Activated naive CD8-positive, alpha-beta T cell treated with anti-CD3 and anti-CD28 coated beads, Interleukin-2, amount 10 ng/mL, durations not matched to agents 7 days and 5 days (primary cell): ENCODE measurements around the gene ABCG5. TPM values are rescaled to one million over a fixed set of nuclear protein-coding genes. Genes with fewer than 3 reads are reported as not detected.

ENCODE experiments used
- ATAC-seq: fragments of 150-1000 bp; cut with Tn5 transposase; one replicate; pipeline ENCODE4 v1.10.0; 2021; ENCODE audit warnings: low read depth, moderate library complexity
- POLR2A ChIA-PET: fragments of 350-600 bp; sonication (Branson Sonifier 250); formaldehyde crosslinking; loops from one replicate; lab custom pipeline; 2021; ENCODE audit warnings: antibody characterized with exemption; lab: Charles Lee
- DNase-seq: peaks from one replicate; pipeline ENCODE4 v3.0.0; 2021
- H3K27ac Mint-ChIP-seq: one replicate; pipeline ENCODE4 v1.8.0; 2022; ENCODE audit warnings: mild to moderate bottlenecking, mixed read lengths
- H3K27me3 Mint-ChIP-seq: one replicate; pipeline ENCODE4 v1.8.0; 2022; ENCODE audit warnings: mild to moderate bottlenecking, moderate library complexity, mixed read lengths
- H3K36me3 Mint-ChIP-seq: one replicate; pipeline ENCODE4 v1.8.0; 2021; ENCODE audit warnings: mild to moderate bottlenecking, mixed read lengths
- H3K4me1 Mint-ChIP-seq: one replicate; pipeline ENCODE4 v1.8.0; 2021; ENCODE audit warnings: mixed read lengths
- H3K4me3 Mint-ChIP-seq: one replicate; pipeline ENCODE4 v1.8.0; 2022; ENCODE audit warnings: mild to moderate bottlenecking, moderate library complexity, mixed read lengths
- H3K9me3 Mint-ChIP-seq: one replicate; pipeline ENCODE4 v1.8.0; 2021; ENCODE audit warnings: mixed read lengths
- total RNA-seq, 2 experiments: library from RNA; stranded (reverse); gene quantifications; one replicate each; pipeline ENCODE4 v1.2.3, GENCODE V29; 2021

The ABCG5 gene
- total RNA-seq, 2 experiments from 2014 or later, result not detected

DNA sequence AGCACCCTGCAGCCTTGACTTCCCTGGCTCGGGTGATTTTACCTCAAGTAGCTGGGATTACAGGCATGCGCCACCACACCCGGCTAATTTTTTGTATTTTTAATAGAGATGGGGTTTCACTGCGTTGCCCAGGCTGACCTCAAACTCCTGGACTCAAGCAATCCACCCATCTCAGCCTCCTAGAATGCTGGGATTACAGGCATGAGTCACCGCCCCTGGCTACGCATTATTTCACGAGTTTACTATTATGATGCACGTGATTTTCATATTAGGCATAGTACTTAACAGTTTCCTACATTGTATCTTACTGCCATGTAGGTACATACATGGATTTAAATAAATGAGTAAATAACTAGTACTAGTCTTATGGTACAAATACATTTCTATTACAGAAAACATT, 60.4 kb downstream of the ABCG5 start:
- Mint-ChIP-seq H3K9me3 (no peaks in the 10 kb centered on the region), H3K4me1 (peaks cover 7% of the 10 kb centered on the region), H3K27me3 (no peaks in the 10 kb centered on the region), H3K36me3 (peaks cover 2% of the 10 kb centered on the region), H3K27ac (no peak overlapping the region), H3K4me3 (no peak overlapping the region)
- DNase-seq (no peak), ATAC-seq (no peak)
- POLR2A ChIA-PET, result no interaction called here

GRCh38 chr2:43777306-43777926, 61.2 kb downstream of the ABCG5 start:
- Mint-ChIP-seq H3K4me1 (peaks cover 7% of the 10 kb centered on the region), H3K27me3 (no peaks in the 10 kb centered on the region), H3K27ac (no peak overlapping the region), H3K9me3 (no peaks in the 10 kb centered on the region), H3K36me3 (peaks cover 2% of the 10 kb centered on the region), H3K4me3 (no peak overlapping the region)
- POLR2A ChIA-PET, result no interaction called here
- ATAC-seq, result no peak
- no peak for DNase-seq

GRCh38 chr2:43776324-43776723, 62.3 kb downstream of the ABCG5 start:
- POLR2A ChIA-PET, result no interaction called here
- Mint-ChIP-seq H3K36me3 (peaks cover 2% of the 10 kb centered on the region), H3K27me3 (no peaks in the 10 kb centered on the region), H3K4me1 (peaks cover 7% of the 10 kb centered on the region), H3K4me3 (no peak overlapping the region), H3K9me3 (no peaks in the 10 kb centered on the region), H3K27ac (no peak overlapping the region)
- DNase-seq, result no peak
- ATAC-seq, result no peak

GRCh38 chr2:43774617-43775016, 64.0 kb downstream of the ABCG5 start:
- Mint-ChIP-seq H3K4me1 (peaks cover 7% of the 10 kb centered on the region), H3K27me3 (peaks cover 4% of the 10 kb centered on the region), H3K36me3 (peaks cover 2% of the 10 kb centered on the region), H3K4me3 (peak overlapping the region; percentile 83), H3K27ac (peak overlapping the region; percentile 32), H3K9me3 (no peaks in the 10 kb centered on the region)
- POLR2A ChIA-PET, result no interaction called here
- no peak for ATAC-seq
- no peak for DNase-seq

GRCh38 chr2:43773876-43774613, 64.6 kb downstream of the ABCG5 start, which contains the start of gene DYNC2LI1:
Gene DYNC2LI1, plus strand, starts transcription at chr2:43774039. Its CDS starts 100 bp downstream, at chr2:43774139.
- H3K36me3 Mint-ChIP-seq, result no peaks in the 10 kb centered on the region
- DNase-seq (peak; percentile 81), ATAC-seq (peak; percentile 96)
- H3K4me3 Mint-ChIP-seq, result peak within 1 kb of the TSS; percentile 83
- H3K27me3 Mint-ChIP-seq, result peaks cover 4% of the 10 kb centered on the region
- POLR2A ChIA-PET, result interaction anchor here (0.5 kb wide), 1 partner anchor 1274 kb away, joined by 3 read pairs; no protein-coding TSS in a partner anchor
- no peaks in the 10 kb centered on the region for H3K9me3 Mint-ChIP-seq
- H3K27ac Mint-ChIP-seq, result peak within 1 kb of the TSS; percentile 50
- peaks cover 7% of the 10 kb centered on the region for H3K4me1 Mint-ChIP-seq

- POLR2A ChIA-PET, result no interaction called here
- Mint-ChIP-seq H3K4me1 (no peaks in the 10 kb centered on the region), H3K27ac (no peak overlapping the region), H3K9me3 (no peaks in the 10 kb centered on the region), H3K4me3 (no peak overlapping the region), H3K36me3 (no peaks in the 10 kb centered on the region), H3K27me3 (peaks cover 9% of the 10 kb centered on the region)
- DNase-seq (no peak), ATAC-seq (no peak)
Measured at GRCh38 chr2:43766006-43766405, 72.6 kb downstream of the ABCG5 start.

- Mint-ChIP-seq H3K36me3 (no peaks in the 10 kb centered on the region), H3K9me3 (no peaks in the 10 kb centered on the region), H3K4me1 (no peaks in the 10 kb centered on the region), H3K4me3 (no peak overlapping the region), H3K27me3 (peaks cover 5% of the 10 kb centered on the region), H3K27ac (no peak overlapping the region)
- no peak for DNase-seq
- no peak for ATAC-seq
- POLR2A ChIA-PET, result no interaction called here
Measured at GRCh38 chr2:43764086-43764705, 74.4 kb downstream of the ABCG5 start.

- H3K4me3 Mint-ChIP-seq, result no peak overlapping the region
- DNase-seq, result no peak
- H3K27ac Mint-ChIP-seq, result no peak overlapping the region
- no peaks in the 10 kb centered on the region for H3K9me3 Mint-ChIP-seq
- H3K27me3 Mint-ChIP-seq, result peaks cover 5% of the 10 kb centered on the region
- no peak for ATAC-seq
- POLR2A ChIA-PET, result no interaction called here
- H3K4me1 Mint-ChIP-seq, result no peaks in the 10 kb centered on the region
- no peaks in the 10 kb centered on the region for H3K36me3 Mint-ChIP-seq
Measured at GRCh38 chr2:43763091-43763490, 75.5 kb downstream of the ABCG5 start.

Other genes with a start within 250 kb of the ABCG5 start
- gene THADA, start 242.8 kb downstream of the ABCG5 start, total RNA-seq, result 10 to 100 TPM; 30.5 to 30.8 TPM
- 1 to 10 TPM; 1.2 to 1.9 TPM for gene PLEKHH2, start 201.6 kb downstream of the ABCG5 start, total RNA-seq
- gene C1GALT1C1L, start 162.4 kb downstream of the ABCG5 start, total RNA-seq, result not detected
- 1 to 10 TPM; 3.9 to 6.1 TPM for gene DYNC2LI1, start 64.8 kb downstream of the ABCG5 start, total RNA-seq
- gene ABCG8, start 132 bp upstream of the ABCG5 start, total RNA-seq, result not detected
- 10 to 100 TPM; 72.8 to 74.8 TPM for gene LRPPRC, start 157.2 kb upstream of the ABCG5 start, total RNA-seq